HK-2 (cell line): Measurements from ENCODE around the gene ESCO1.

Source experiments
- DNase-seq: peaks from one replicate; pipeline ENCODE4 v3.0.0-alpha.2; 2018; ENCODE audit not compliant: unreplicated experiment

Gene ESCO1

GRCh38 chr18:21489919-21490495 is 110.5 kb downstream of the ESCO1 start:
- no peak for DNase-seq

- DNase-seq = no peak
Measured at GRCh38 chr18:21489119-21489750, 111.3 kb downstream of the ESCO1 start.

GRCh38 chr18:21486905-21487437 is 113.5 kb downstream of the ESCO1 start:
- DNase-seq = no peak

- no peak for DNase-seq
Measured at GRCh38 chr18:21484851-21485636, 115.5 kb downstream of the ESCO1 start.

GRCh38 chr18:21483051-21483450 is 117.5 kb downstream of the ESCO1 start:
- DNase-seq = no peak

GRCh38 chr18:21481739-21482138 is 118.8 kb downstream of the ESCO1 start:
- no peak for DNase-seq

GRCh38 chr18:21479721-21480120 is 120.8 kb downstream of the ESCO1 start:
- DNase-seq = no peak
